Measurements from ENCODE around the gene ARID3B. TPM values are rescaled to one million over a fixed set of nuclear protein-coding genes. Genes with fewer than 3 reads are reported as not detected.

ARID3B gene
- total and polyA plus RNA-seq, 2 experiments from 2014 or later: 69.8 to 70.5 TPM

GRCh38 chr15:74603789-74604705 lies 63.0 kb downstream of the ARID3B start:
- Histone ChIP-seq H3K27me3 (no peaks in the 10 kb centered on the region), H3K4me3 (no peak overlapping the region), H3K9me3 (ENCODE audit: low read depth) (no peaks in the 10 kb centered on the region), H3K36me3 (no peaks in the 10 kb centered on the region), H3K4me1 (ENCODE audit: low read depth) (peaks cover 4% of the 10 kb centered on the region), H3K27ac (no peak overlapping the region)
- DNase-seq (ENCODE audit: low read depth in 1 of 2, low spot score in 1 of 2): no peak
- no peak for TF ChIP-seq CTCF (IDR thresholded peaks at IDR 0.05; ENCODE audit: low read depth, low read length)

- no peak for DNase-seq (ENCODE audit: low read depth in 1 of 2, low spot score in 1 of 2)
- Histone ChIP-seq H3K27ac (no peak overlapping the region), H3K4me1 (ENCODE audit: low read depth) (peaks cover 6% of the 10 kb centered on the region), H3K27me3 (no peaks in the 10 kb centered on the region), H3K4me3 (no peak overlapping the region), H3K9me3 (ENCODE audit: low read depth) (no peaks in the 10 kb centered on the region), H3K36me3 (no peaks in the 10 kb centered on the region)
- no peak for TF ChIP-seq CTCF (IDR thresholded peaks at IDR 0.05; ENCODE audit: low read depth, low read length)
Observed at GRCh38 chr15:74604983-74605794, 64.2 kb downstream of the ARID3B start.

GRCh38 chr15:74605795-74606150 lies 64.8 kb downstream of the ARID3B start:
- H3K36me3 ChIP-seq: no peaks in the 10 kb centered on the region
- DNase-seq (ENCODE audit: low read depth in 1 of 2, low spot score in 1 of 2): no peak
- H3K4me1 ChIP-seq (ENCODE audit: low read depth): peaks cover 12% of the 10 kb centered on the region
- no peak overlapping the region for H3K4me3 ChIP-seq
- H3K9me3 ChIP-seq (ENCODE audit: low read depth): no peaks in the 10 kb centered on the region
- H3K27me3 ChIP-seq: no peaks in the 10 kb centered on the region
- TF ChIP-seq CTCF (IDR thresholded peaks at IDR 0.05; ENCODE audit: low read depth, low read length): no peak
- H3K27ac ChIP-seq: no peak overlapping the region

- Histone ChIP-seq H3K9me3 (ENCODE audit: low read depth) (no peaks in the 10 kb centered on the region), H3K4me1 (ENCODE audit: low read depth) (peaks cover 14% of the 10 kb centered on the region), H3K36me3 (no peaks in the 10 kb centered on the region), H3K27ac (no peak overlapping the region), H3K4me3 (no peak overlapping the region), H3K27me3 (no peaks in the 10 kb centered on the region)
- TF ChIP-seq CTCF (IDR thresholded peaks at IDR 0.05; ENCODE audit: low read depth, low read length): no peak
- no peak for DNase-seq (ENCODE audit: low read depth in 1 of 2, low spot score in 1 of 2)
Observed at GRCh38 chr15:74608786-74609185, 67.8 kb downstream of the ARID3B start.

- H3K27ac ChIP-seq: peak overlapping the region; percentile 56
- no peaks in the 10 kb centered on the region for H3K27me3 ChIP-seq
- no peak for TF ChIP-seq CTCF (IDR thresholded peaks at IDR 0.05; ENCODE audit: low read depth, low read length)
- no peak overlapping the region for H3K4me3 ChIP-seq
- no peaks in the 10 kb centered on the region for H3K9me3 ChIP-seq (ENCODE audit: low read depth)
- H3K4me1 ChIP-seq (ENCODE audit: low read depth): peaks cover 14% of the 10 kb centered on the region
- H3K36me3 ChIP-seq: no peaks in the 10 kb centered on the region
- DNase-seq (ENCODE audit: low read depth in 1 of 2, low spot score in 1 of 2): no peak
Observed at GRCh38 chr15:74609938-74610301, 68.9 kb downstream of the ARID3B start.
